Endothelial cell (in vitro differentiated cells): Measurements from ENCODE around the gene NGB. TPM values are rescaled to one million over a fixed set of nuclear protein-coding genes. Genes with fewer than 3 reads are reported as not detected.
"Not testable (repeated sequence)": the region's sequence is repeated elsewhere in the genome, so short reads cannot be mapped to it uniquely, and the experiment has no call there.

Experiments
- DNase-seq: peaks from one replicate; pipeline ENCODE4 v3.0.0; 2021; ENCODE audit warnings: low spot score
- H3K27ac Mint-ChIP-seq: one replicate; pipeline ENCODE4 v1.8.0; 2021; ENCODE audit warnings: mixed read lengths, inconsistent platforms; ENCODE audit not compliant: unreplicated experiment
- H3K27me3 Mint-ChIP-seq: one replicate; pipeline ENCODE4 v1.8.0; 2021; ENCODE audit warnings: mild to moderate bottlenecking, moderate library complexity, mixed read lengths, inconsistent platforms; ENCODE audit not compliant: unreplicated experiment
- H3K36me3 Mint-ChIP-seq: one replicate; pipeline ENCODE4 v1.8.0; 2021; ENCODE audit warnings: mild to moderate bottlenecking, low read depth, mixed read lengths, inconsistent platforms; ENCODE audit not compliant: unreplicated experiment
- H3K4me1 Mint-ChIP-seq: one replicate; pipeline ENCODE4 v1.8.0; 2021; ENCODE audit warnings: mild to moderate bottlenecking, mixed read lengths, inconsistent platforms; ENCODE audit not compliant: unreplicated experiment
- H3K4me3 Mint-ChIP-seq: one replicate; pipeline ENCODE4 v1.8.0; 2021; ENCODE audit warnings: mild to moderate bottlenecking, mixed read lengths, inconsistent platforms; ENCODE audit not compliant: unreplicated experiment
- H3K9me3 Mint-ChIP-seq: one replicate; pipeline ENCODE4 v1.8.0; 2021; ENCODE audit warnings: mixed read lengths, inconsistent platforms; ENCODE audit not compliant: unreplicated experiment
- CTCF ChIP-seq: fragments of 200-600 bp; sonication (generic); IDR thresholded peaks from one replicate; pipeline ENCODE4 v1.5.0; 2021; ENCODE audit warnings: antibody characterized with exemption; ENCODE audit not compliant: unreplicated experiment
- long read RNA-seq: library from polyadenylated mRNA; unstranded; transcript quantifications from one replicate; pipeline ENCODE4 v2.0.0, GENCODE V29; 2020; ENCODE audit not compliant: unreplicated experiment
- total RNA-seq: library from RNA; stranded (reverse); fragmentation: NEBNext Ultra II Directional; extraction: Animal tissue kit (Norgen Biotek cat#: 25700); gene quantifications from one replicate; pipeline ENCODE4 v1.2.1, GENCODE V29; 2021; ENCODE audit not compliant: unreplicated experiment

NGB gene
- total RNA-seq: not detected
- long read RNA-seq: 0 reads

- Mint-ChIP-seq H3K4me3 (peak within 1 kb of the TSS; percentile 4), H3K9me3 (no peaks in the 10 kb centered on the region), H3K4me1 (peaks cover 5% of the 10 kb centered on the region), H3K27me3 (peaks cover 21% of the 10 kb centered on the region), H3K36me3 (peaks cover 10% of the 10 kb centered on the region), H3K27ac (no peak within 1 kb of the TSS)
- TF ChIP-seq CTCF: no peak
- no peak for DNase-seq
Measured at GRCh38 chr14:77271113-77271710, at the start of gene NGB. TSS of gene NGB (minus strand) at chr14:77271206. CDS start at chr14:77270937, 269 bp downstream.

DNA sequence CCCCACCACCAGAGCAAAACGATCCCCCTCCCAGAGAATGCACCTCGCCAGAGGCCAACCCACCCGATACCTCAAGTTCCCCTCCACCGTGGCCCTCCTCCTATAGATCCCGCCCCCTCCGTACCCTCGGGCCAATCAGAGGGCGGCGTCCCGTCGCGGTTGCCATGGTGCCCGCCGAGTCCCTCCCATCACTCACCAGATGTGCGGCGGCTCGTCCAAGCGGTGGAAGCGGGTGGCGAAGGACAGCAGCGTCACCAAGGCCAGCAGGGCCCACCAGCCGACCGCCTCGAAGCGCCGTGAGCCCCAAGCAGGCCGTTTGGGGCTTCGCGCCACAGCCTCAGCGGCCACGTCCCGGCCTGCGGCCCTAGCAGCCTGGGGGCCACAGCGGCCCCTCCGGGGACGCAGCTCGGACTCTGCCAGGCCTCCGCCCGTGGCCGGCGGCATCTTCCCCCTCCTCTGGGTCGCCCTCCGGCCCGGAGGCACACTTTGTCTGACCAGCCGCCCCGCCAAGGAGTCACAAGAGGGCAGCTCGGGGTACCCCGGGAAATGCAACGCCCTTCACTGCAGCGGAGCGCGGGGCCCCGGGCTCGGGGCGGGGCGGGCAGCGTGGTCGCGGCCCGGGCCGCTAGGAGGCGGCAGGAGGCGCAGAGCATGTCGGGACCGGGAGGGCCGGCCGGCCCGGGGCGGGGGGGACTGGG lies 49.4 kb upstream of the NGB start, which contains the start of gene POMT2:
TSS of gene POMT2 (minus strand) at position 646 of the 698 bp plus-strand sequence. CDS start at position 444, 202 bp downstream.
- peaks cover 4% of the 10 kb centered on the region for H3K36me3 Mint-ChIP-seq
- peak; percentile 42 for TF ChIP-seq CTCF
- peaks cover 14% of the 10 kb centered on the region for H3K27me3 Mint-ChIP-seq
- peaks cover 17% of the 10 kb centered on the region for H3K4me1 Mint-ChIP-seq
- peak; percentile 95 for DNase-seq
- H3K4me3 Mint-ChIP-seq: peak within 1 kb of the TSS; percentile 96
- peak within 1 kb of the TSS; percentile 98 for H3K27ac Mint-ChIP-seq
- H3K9me3 Mint-ChIP-seq: no peaks in the 10 kb centered on the region

DNA sequence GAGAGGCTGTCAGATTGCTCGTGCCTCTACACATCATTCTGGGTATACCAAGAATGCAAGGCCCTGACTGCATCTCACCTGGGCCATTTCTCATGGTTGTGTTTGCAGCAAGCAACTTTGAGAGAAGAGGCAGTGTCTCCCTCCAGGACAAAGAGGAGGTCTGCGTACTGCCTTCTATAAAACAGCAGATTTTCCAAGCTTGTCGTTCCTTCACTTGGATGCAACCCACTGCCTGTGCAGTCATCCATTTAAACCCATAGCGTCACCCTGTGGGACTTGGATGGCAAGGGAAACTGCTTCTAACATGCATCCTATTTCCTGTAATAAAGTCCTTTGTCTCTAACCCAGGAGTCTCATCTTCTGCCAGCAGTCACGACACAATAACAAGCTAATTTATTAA lies 48.4 kb upstream of the NGB start:
- TF ChIP-seq CTCF: no peak
- H3K4me3 Mint-ChIP-seq: peak overlapping the region; percentile 92
- H3K27ac Mint-ChIP-seq: peak overlapping the region; percentile 87
- H3K27me3 Mint-ChIP-seq: peaks cover 14% of the 10 kb centered on the region
- no peaks in the 10 kb centered on the region for H3K9me3 Mint-ChIP-seq
- H3K4me1 Mint-ChIP-seq: peaks cover 17% of the 10 kb centered on the region
- H3K36me3 Mint-ChIP-seq: peaks cover 4% of the 10 kb centered on the region
- no peak for DNase-seq

DNA sequence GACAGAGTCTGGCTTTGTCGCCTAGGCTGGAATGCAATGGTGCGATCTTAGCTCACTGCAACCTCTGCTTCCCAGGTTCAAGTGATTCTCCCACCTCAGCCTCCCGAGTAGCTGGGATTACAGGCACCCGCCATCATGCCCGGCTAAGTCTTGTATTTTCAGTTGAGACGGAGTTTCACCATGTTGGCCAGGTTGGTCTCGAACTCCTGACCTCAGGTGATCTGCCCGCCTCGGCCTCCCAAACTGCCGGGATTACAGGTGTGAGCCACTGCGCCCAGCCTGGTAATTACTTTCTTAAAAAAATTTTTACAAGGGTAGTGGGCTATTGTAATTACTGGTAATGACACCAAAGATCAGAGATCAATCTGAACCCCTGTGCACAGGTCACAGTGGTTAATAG lies 47.8 kb upstream of the NGB start:
- not testable (repeated sequence) for H3K36me3 Mint-ChIP-seq, H3K4me3 Mint-ChIP-seq, H3K9me3 Mint-ChIP-seq, DNase-seq, H3K27ac Mint-ChIP-seq
- Mint-ChIP-seq H3K4me1 (peaks cover 17% of the 10 kb centered on the region), H3K27me3 (peaks cover 14% of the 10 kb centered on the region)

- Mint-ChIP-seq H3K9me3 (no peaks in the 10 kb centered on the region), H3K4me1 (peaks cover 17% of the 10 kb centered on the region), H3K4me3 (no peak overlapping the region), H3K27ac (no peak overlapping the region), H3K27me3 (peaks cover 14% of the 10 kb centered on the region), H3K36me3 (peaks cover 4% of the 10 kb centered on the region)
- no peak for DNase-seq
- TF ChIP-seq CTCF: no peak
Measured at GRCh38 chr14:77318006-77318553, 47.1 kb upstream of the NGB start.
